HK-2 (cell line): ENCODE data around the gene MRPL20.
A peak's percentile ranks its signal among the peaks of the same experiment; 100 is the strongest.
"Not testable (repeated sequence)": the region's sequence is repeated elsewhere in the genome, so short reads cannot be mapped to it uniquely, and the experiment has no call there.

ENCODE experiments used
- DNase-seq: peaks from one replicate; pipeline ENCODE4 v3.0.0-alpha.2; 2018; ENCODE audit not compliant: unreplicated experiment

Gene MRPL20

GRCh38 chr1:1385931-1386330 is 21.2 kb downstream of the MRPL20 start:
- DNase-seq, result no peak

DNA sequence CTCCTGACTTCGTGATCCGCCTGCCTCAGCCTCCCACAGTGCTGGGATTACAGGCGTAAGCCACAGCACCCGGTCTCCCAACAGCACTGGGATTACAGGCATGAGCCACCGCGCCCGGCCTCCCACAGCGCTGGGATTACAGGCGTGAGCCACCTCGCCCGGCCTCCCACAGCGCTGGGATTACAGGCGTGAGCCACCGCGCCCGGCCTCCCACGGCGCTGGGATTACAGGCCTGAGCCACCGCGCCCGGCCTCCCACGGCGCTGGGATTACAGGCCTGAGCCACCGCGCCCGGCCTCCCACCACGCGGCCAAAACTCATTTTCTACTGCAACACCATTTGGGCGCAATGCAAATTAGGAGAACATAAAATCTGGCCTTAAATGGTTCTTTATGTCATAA is 21.8 kb downstream of the MRPL20 start:
- not testable (repeated sequence) for DNase-seq

GRCh38 chr1:1381294-1381693 is 25.8 kb downstream of the MRPL20 start:
- DNase-seq, result no peak

GRCh38 chr1:1380860-1381259 is 26.2 kb downstream of the MRPL20 start:
- no peak for DNase-seq

DNA sequence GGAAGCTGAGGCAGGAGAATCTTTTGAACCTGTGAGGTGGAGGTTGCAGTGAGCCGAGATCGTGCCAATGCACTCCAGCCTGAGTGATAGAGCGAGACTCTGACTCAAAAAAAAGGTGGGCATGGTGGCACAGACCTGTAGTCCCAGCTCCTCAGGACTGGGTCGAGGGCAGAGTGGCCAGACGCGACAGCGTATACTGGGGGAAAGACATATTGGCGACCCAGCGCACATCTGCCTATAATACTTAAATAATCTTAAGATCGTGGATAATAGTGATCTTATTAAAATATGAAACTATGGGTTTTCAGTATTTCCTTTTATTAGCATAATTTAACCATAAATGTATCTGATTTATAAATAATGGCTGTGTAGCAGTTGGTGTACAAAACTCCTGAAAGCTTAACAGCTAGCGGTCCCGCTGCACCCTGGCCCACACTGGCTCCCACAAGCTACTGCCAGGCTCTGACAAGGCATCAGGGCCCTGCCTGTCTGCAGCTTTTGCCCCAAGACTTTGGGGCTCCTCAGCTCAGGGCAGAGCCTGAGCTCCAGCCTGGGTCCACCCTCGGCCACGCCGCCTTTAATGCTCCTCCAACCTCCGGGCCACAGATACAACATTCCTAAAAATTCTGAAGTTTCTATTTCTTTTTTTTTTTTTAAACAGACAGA is 29.4 kb downstream of the MRPL20 start:
- no peak for DNase-seq

DNA sequence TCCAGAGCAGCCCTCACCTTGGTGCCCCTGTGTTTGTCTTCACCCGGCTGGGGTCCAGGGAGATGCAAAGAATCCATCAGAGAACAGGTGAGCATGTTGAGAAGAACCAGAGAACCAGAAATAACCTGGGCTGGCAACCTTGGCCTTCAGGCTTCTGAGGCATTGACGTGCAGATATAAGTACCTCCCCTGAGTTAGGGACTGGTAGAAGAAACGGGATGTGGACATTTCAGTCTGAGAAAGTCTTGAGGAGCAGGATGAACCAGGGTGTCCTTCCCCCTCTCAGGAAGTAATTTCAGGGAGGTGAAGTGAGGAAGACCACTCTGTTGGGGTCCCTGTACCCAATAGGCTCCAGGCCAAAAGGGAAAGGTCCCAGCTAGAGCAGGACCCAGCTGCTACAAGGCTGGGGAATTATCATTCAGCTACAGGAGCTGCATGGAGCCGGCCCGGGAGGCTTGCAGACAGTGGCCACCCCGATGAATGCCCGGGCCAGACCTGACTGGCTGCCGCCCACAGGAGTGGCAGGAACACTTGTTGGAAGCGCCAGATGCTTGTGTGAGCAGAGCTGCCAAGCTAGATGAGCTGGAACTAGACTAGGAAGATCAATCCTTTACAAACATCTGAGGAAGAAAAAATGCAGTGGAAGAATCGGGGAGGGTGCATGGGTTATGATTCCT is 30.4 kb downstream of the MRPL20 start:
- no peak for DNase-seq

- DNase-seq, result peak; percentile 99
Observed at GRCh38 chr1:1374929-1375662, 32.0 kb downstream of the MRPL20 start, which contains the start of gene AURKAIP1. Gene AURKAIP1 (minus strand): TSS chr1:1375207. CDS start chr1:1374756, 451 bp downstream.

DNA sequence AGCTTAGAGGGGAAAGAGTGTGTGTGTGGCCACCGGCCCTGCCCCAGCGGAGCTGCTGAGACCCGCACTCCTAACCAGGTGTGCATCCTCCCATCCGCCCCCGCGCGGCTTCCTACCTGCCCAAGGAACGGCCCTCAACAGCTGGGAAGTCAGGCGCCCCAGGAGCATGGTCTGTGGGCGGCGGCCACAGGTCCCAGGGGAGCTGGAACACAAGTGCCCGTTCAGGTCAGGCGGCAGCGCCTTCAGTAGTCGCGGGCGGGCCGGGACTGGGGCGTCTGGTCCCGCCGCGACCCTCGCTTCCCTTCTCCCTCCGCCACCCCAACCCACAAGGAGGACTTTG is 32.5 kb downstream of the MRPL20 start:
- no peak for DNase-seq

DNA sequence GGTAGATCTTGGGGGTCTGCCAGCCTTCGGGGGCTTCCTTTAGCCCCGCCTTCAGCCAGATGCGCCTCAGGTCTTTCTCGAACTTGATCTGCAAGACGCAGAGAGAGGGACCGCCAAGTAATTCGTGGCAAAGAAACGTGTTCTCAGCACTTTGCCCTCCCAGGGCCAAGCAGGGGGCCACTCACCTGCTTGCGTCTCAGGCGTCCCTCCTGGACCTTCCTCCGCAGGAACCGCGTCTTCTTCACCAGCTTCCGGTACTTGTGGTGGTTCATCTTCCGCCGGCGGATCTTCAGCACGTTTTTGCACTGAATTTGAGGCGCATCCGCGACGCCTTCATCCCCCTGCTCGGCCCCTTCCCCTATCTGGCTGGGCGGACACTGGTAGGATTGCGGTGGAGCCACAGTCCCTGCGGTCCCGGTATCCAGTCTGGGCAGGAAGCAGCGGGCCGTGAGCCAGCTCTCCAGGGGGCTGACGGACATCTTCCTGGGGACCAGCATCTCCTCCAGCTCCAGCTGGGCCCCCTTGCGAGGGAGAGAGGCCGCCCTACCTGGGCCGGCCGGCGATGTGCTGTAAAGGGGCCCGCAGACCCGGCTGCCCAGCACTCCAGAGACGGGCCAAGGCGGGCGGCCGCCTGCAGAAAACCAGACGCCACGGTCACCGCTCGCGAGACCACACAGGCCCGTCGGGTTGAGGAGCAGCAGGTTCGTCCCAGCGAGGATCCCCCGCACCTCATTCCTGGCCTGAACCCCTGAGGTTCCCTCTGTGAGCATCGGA is 33.1 kb downstream of the MRPL20 start:
- DNase-seq, result no peak

DNA sequence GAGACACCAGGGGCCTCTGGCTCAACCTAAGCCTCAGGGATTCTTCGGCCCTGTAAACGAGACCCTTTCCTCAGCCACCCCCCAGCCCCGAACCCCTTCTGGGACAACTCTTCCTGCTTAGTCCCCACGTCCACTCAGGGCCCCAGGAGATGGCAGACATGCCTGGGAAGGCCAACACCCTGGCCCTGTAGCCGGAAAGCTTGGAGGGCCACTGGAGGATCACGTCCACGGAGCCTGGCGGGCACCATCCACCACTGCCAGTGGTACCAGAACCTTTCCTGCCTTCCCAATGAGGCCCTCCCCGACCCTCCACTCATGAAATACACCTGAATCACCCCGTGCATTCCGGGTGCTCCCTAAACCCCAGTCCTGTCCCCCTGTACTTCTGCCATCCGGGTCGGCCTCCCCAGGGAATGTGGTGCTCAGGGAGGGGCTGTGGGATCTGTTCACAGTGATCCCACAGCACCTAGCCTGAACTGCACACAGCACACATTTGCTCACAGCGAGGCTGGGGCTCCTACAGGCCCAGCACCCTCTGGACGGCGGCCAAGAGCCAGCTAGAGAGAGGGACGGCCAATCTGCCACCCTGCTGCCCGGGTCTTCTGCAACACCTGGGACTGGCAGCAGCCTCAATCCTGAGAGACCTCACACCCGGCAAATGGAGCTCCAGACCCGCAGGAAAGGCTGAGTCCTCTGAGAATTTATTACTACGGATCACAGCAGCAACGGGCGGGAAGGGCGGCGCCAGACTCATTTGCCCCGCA is 33.9 kb downstream of the MRPL20 start:
- DNase-seq, result no peak

DNA sequence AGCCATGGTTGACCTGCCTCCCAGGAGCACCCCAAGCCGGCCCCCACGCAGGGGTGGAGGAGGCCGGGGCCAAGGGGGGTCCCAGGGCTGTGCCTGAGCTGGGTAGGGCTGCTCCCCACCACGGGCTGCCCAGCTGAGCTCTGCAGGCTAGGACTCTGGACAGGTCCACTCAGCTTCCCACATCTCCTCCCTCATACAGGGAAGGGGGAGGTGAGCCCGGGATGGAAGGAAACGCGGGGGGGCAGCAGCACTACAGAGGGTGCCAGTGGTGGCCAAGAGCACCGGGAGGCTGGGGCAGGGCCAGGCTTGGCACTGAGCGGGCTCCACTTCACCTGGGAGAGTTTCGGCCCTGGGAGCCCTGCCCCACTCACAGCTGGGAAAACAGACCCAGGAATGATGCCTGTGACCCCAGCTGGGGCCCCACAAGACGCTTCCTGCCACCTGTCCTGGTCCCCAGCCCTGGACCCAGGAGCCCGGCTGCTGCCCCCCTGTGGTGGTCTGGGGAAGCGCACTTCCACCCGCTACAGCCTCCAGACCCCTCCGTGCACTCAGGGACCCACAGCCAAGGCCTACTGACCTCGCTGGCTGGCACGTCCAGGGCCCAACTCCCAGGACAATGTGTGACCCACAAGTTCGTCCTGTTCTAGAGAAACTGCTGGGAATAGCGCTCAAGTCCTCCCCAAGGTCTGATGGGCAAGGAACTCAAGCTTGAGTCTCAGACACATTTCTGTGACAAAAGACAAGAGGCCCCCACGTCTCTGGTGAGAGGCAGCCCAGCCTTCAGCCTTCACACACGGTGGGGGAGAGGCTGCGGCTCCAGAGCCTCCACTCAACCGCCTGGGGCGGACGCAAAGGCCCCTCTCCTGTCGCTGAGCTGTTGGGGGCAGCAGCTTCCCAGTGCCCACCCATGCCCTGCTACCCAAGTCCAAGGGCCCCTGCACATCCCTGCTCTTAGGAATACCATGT is 35.1 kb downstream of the MRPL20 start:
- DNase-seq, result peak; percentile 85

DNA sequence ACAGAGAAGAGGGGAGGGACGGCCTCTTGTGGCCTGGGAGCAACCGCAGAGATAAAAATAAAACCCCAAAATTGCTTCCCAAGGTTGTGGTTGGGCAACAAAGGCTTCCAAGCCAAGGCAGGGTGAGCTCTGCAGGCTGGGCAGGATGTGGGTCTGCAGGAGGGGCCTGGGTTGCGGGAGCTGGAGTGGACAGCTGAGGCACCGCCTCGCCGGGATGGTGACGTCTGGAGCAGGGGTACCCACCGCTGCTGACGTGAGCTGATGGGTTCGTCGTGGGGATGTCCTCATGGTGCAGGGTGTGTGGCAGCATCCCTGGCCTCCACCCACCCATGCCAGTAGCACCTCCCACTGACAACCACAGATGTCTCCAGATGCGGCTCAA is 35.7 kb downstream of the MRPL20 start:
- no peak for DNase-seq

GRCh38 chr1:1370771-1371300 is 36.3 kb downstream of the MRPL20 start:
- no peak for DNase-seq

DNA sequence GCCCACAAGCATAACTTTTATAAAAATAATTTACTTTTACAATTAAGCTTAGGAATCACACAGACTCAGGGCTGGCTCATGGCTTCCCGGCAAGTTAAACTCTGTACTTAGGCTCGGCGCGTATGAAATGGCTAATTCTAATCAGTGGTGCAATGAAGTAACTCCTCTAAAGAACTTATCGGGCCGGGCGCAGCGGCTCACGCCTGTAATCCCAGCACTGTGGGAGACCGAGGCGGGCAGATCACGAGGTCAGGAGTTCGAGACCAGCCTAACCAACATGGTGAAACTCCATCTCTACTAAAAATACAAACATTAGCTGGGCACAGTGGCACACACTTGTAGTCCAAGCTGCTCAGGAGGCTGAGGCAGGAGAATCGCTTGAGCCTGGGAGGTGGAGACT is 37.0 kb downstream of the MRPL20 start:
- DNase-seq, result not testable (repeated sequence)

GRCh38 chr1:1367315-1367714 is 39.8 kb downstream of the MRPL20 start:
- DNase-seq, result no peak

DNA sequence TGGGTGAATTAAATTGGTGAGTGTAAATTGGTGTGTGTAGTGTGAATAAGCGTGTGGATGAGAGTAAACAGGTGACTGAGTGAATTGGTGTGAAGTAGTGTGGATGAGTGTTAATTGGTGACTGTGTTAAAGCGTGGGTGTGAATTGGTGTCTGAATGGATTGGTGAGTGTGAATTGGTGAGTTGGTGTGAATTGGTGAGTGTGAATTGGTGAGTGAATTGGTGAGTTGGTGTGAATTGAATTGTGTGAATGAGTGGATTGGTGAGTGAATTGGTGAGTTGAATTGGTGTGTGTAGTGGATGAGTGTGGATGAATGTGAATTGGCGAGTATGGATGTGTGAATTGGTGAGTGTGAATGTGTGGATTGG is 40.4 kb downstream of the MRPL20 start:
- DNase-seq, result no peak

- no peak for DNase-seq
Observed at GRCh38 chr1:1365875-1366698, 41.0 kb downstream of the MRPL20 start.

GRCh38 chr1:1364266-1364665 is 42.8 kb downstream of the MRPL20 start:
- no peak for DNase-seq

- DNase-seq, result no peak
Observed at GRCh38 chr1:1361982-1362423, 45.1 kb downstream of the MRPL20 start.
